ENCODE results near the gene CSAG3. TPM values are rescaled to one million over a fixed set of nuclear protein-coding genes. Genes with fewer than 3 reads are reported as not detected.
"Not testable (repeated sequence)": the region's sequence is repeated elsewhere in the genome, so short reads cannot be mapped to it uniquely, and the experiment has no call there.

The CSAG3 gene
- total RNA-seq, 1 experiment from 2014 or later, result 7.6 TPM

DNA sequence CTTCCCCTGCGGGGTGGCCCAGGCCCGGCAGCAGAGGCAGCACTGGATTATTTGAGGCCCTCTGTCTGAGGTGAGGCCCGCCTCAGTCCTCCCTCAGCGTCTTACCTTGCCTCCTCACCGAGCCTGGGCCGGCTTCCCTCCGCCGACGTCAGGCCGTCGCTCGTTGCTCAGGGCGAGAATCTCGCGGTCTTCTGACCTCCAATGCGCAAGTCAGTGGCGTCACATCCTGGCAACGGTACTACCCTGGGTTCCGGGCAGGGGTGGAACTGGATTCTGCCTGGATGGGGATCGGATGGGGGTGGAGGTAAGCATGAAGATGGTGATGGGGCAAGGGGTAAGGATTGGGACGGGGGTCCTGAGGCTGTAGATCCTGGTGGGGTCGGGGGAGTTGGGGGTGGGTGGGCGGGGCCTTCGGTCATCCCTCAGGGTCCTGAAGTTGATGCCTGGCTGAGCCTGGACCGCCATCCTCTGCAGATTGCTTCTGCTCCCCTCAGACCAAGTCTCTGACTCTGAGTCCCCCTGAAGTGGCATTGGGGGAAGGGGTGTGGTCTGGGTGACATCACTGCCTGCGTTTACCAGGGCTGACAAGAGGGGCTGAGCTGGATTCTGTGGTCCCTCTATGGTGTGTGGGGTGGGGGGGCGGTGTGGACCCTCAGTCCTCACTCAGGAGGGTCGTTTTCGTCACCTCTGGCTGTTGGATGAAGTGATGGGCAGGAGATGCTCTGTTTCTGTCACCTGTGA lies 10.7 kb downstream of the CSAG3 start, which contains the start of gene MAGEA6:
MAGEA6 (minus strand) TSS at position 141 of the 741 bp plus-strand sequence. CDS start 2,039 bp downstream, outside the sequence.
- DNase-seq (ENCODE audit: low read depth, low spot score); in situ Hi-C loops (cut with HindIII; ENCODE audit: low pct_unique_long_range_greater_than_20kb, low sequenced_read_pairs): not testable (repeated sequence)

DNA sequence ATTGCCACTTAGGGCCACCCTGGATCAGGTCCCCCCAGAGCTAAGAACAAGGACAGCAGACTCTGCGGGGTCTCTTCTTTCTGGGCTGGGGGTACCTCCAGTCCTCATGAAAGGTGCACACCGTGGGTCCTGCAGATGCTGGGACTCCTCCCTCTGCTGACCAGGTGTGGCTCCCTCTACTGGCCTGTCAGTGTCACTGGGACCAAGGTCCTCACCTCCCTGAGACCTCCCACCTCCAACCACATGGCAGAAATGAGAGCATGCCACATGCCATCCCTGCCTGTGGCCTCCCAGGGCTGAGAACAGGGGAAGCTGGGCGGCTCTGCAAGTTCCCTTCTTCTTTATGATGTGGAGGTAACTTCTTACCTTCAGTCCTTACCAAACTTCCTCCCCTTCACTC lies 28.0 kb downstream of the CSAG3 start:
- DNase-seq (ENCODE audit: low read depth, low spot score); in situ Hi-C loops (cut with HindIII; ENCODE audit: low pct_unique_long_range_greater_than_20kb, low sequenced_read_pairs): not testable (repeated sequence)

DNA sequence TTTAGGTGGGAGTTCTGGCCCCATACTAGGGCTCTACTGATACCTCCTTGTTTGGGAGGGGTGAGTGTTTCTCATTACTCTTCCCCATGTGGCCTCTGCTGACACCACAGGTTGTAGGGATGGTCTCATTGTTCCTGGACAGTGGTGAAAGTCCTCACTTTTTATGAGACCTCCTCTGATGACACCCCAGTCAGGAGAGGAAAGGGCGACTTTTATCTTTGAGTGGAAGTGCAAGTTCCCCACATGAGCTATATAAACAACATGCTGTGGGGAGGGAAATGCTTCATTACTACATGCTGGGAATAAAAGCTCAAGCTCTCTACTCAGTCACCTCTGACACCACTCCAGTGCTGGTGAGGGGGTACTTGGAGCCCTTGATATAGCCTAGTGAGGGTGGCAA lies 39.9 kb downstream of the CSAG3 start:
- DNase-seq (ENCODE audit: low read depth, low spot score), result no peak
- in situ Hi-C loops (cut with HindIII; ENCODE audit: low pct_unique_long_range_greater_than_20kb, low sequenced_read_pairs), result no loop called here

DNA sequence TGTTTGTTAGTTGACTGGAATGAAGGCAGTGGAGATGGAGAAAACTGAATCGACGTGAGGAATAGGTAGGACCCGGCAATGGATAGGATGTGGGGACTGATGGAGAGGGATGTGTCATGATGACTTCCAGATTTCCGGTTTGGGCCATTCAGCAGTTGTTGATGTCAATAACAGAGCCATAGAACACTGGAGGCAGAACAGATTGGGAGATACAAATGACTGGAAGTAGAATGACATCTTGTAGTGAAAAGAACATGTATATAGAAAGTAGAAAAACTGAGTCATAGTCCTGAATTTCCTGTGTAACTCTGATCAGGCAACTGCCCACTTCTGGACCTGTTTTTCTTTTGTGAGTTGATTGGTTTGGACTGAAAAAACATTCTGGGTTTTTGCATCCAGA lies 47.0 kb downstream of the CSAG3 start:
- DNase-seq (ENCODE audit: low read depth, low spot score), result no peak
- in situ Hi-C loops (cut with HindIII; ENCODE audit: low pct_unique_long_range_greater_than_20kb, low sequenced_read_pairs), result loop anchor here (25.0 kb wide), 1 partner anchor 169 kb away; the partner anchor contains the start of gene GABRQ

Other genes with a start within 250 kb of the CSAG3 start
- gene GABRQ, start 121.3 kb upstream of the CSAG3 start, total RNA-seq (2014; rRNA removed; shearing (Covaris generic)), result not detected in 2 replicates
- 252 TPM in 2 replicates for gene MAGEA3, start 60.4 kb upstream of the CSAG3 start, total RNA-seq (2014; rRNA removed; shearing (Covaris generic))
- 1.1 TPM in 1 of 2 replicates, not detected in the other for gene CSAG2, start 49.9 kb upstream of the CSAG3 start, total RNA-seq (2014; rRNA removed; shearing (Covaris generic))
- 16.7 and 21.8 TPM in 2 replicates for gene MAGEA2B, start 44.6 kb upstream of the CSAG3 start, total RNA-seq (2014; rRNA removed; shearing (Covaris generic))
- 71.2 and 82.0 TPM in 2 replicates for gene CSAG1, start 25.5 kb upstream of the CSAG3 start, total RNA-seq (2014; rRNA removed; shearing (Covaris generic))
- gene MAGEA12, start 25.5 kb upstream of the CSAG3 start, total RNA-seq (2014; rRNA removed; shearing (Covaris generic)), result 133 and 153 TPM in 2 replicates
- 67.5 and 73.1 TPM in 2 replicates for gene MAGEA2, start 5.4 kb upstream of the CSAG3 start, total RNA-seq (2014; rRNA removed; shearing (Covaris generic))
- gene MAGEA6, start 10.5 kb downstream of the CSAG3 start, total RNA-seq (2014; rRNA removed; shearing (Covaris generic)), result 187 and 193 TPM in 2 replicates
- 26.8 and 30.8 TPM in 2 replicates for gene CETN2, start 71.5 kb downstream of the CSAG3 start, total RNA-seq (2014; rRNA removed; shearing (Covaris generic))
- gene NSDHL, start 71.8 kb downstream of the CSAG3 start, total RNA-seq (2014; rRNA removed; shearing (Covaris generic)), result 15.1 and 17.9 TPM in 2 replicates
- gene ZNF185, start 138.8 kb downstream of the CSAG3 start, total RNA-seq (2014; rRNA removed; shearing (Covaris generic)), result 0.56 and 0.92 TPM in 2 replicates
- not detected in 2 replicates for gene PNMA5, start 234.9 kb downstream of the CSAG3 start, total RNA-seq (2014; rRNA removed; shearing (Covaris generic))